Sigmoid colon (tissue), 7 donors: Measurements from ENCODE around the gene GNA12. TPM values are rescaled to one million over a fixed set of nuclear protein-coding genes. Genes with fewer than 3 reads are reported as not detected.

ENCODE experiments used
- DNase-seq: peaks from one replicate; pipeline ENCODE4 v3.0.0-alpha.2; 2019
- H3K27ac ChIP-seq, 4 donors: fragments of 200-600 bp; sonication (generic); one replicate each; pipeline ENCODE4 v1.5.1; 2016 to 2019; ENCODE audit warnings: mild to moderate bottlenecking in 1 of 4
- H3K27me3 ChIP-seq, 3 donors: fragments of 200-600 bp; sonication (generic); one replicate each; pipeline ENCODE4 v1.5.1; 2019; ENCODE audit warnings: mild to moderate bottlenecking in 1 of 3
- H3K36me3 ChIP-seq, 4 donors: fragments of 200-600 bp; sonication (generic); one replicate each; pipeline ENCODE4 v1.5.1; 2016 to 2019
- H3K4me1 ChIP-seq, 4 donors: fragments of 200-600 bp; sonication (generic); one replicate each; pipeline ENCODE4 v1.5.1; 2017 to 2019
- H3K4me3 ChIP-seq, 4 donors: fragments of 200-600 bp; sonication (generic); one replicate each; pipeline ENCODE4 v1.5.1; 2017 to 2019; ENCODE audit warnings: mild to moderate bottlenecking in 2 of 4, moderate library complexity in 1 of 4
- H3K9me3 ChIP-seq, 4 donors: fragments of 200-600 bp in 3 of 4; sonication (generic) in 3 of 4; one replicate each; pipeline versions ENCODE4 v1.5.1 to v1.6.1; 2013 to 2019
- CTCF ChIP-seq, 4 experiments: fragments of 450-650 bp in 3 of 4; fragments of 200-600 bp in 1 of 4; IDR thresholded peaks; one replicate each; pipeline ENCODE4 v1.5.1; 2016 to 2019; ENCODE audit warnings: antibody characterized with exemption in 4 of 4, mild to moderate bottlenecking in 3 of 4, moderate library complexity in 2 of 4
- EP300 ChIP-seq, 4 donors: sonication (generic); formaldehyde crosslinking; IDR thresholded peaks; one replicate each; pipeline ENCODE4 v1.6.1; 2017; ENCODE audit warnings: antibody characterized with exemption in 4 of 4
- POLR2A ChIP-seq, 2 donors: fragments of 450-650 bp; IDR thresholded peaks; one replicate each; pipeline ENCODE4 v1.6.1; 2016; ENCODE audit warnings: antibody characterized with exemption in 2 of 2, mild to moderate bottlenecking in 2 of 2, moderate library complexity in 2 of 2
- POLR2AphosphoS5 ChIP-seq, 4 donors: sonication (generic); formaldehyde crosslinking; IDR thresholded peaks; one replicate each; pipeline ENCODE4 v1.6.1; 2017; ENCODE audit warnings: antibody characterized with exemption in 4 of 4
- WGBS, 2 donors: extraction: QIAGEN DNeasy Blood & Tissue Kit; methylation state at CpG; one replicate each; pipeline ENCODE4 v1.1.7; 2013; 5-methylcytosine and 5-hydroxymethylcytosine counted together
- intact Hi-C: fragments of 100-400 bp; cut with DNase I; formaldehyde crosslinking; loops from one replicate; pipeline ENCODE4 v1.15.1; 2023
- polyA plus RNA-seq, 3 donors: library from polyadenylated mRNA; stranded (reverse); fragments of 200-250 nt; gene quantifications; one replicate each; pipeline ENCODE4 v1.2.3, GENCODE V29; 2013
- total RNA-seq, 4 donors: library from RNA; depleted of rRNA; stranded (reverse); fragments of >200 nt; gene quantifications; one replicate each; pipeline ENCODE4 v1.1.0, GENCODE V29; 2016
- donor health status: healthy with polysubstance abuse.
- donor health status: Bipolar disorder and iron deficiency.
- donor health status: healthy.

Gene GNA12
- total and polyA plus RNA-seq, 7 donors, result 13.2 to 46.5 (median 22.0) TPM

GRCh38 chr7:2691011-2691707 lies 152.9 kb downstream of the GNA12 start:
- no peaks in the 10 kb centered on the region for H3K9me3 ChIP-seq
- peaks cover 0 to 20% (median 18%) of the 10 kb centered on the region in 4 donors for H3K4me1 ChIP-seq
- WGBS, 2 donors, result 42 to 83% methylated on average over 18 of the region's 18 CpGs
- no peak overlapping the region for H3K4me3 ChIP-seq
- no peaks in the 10 kb centered on the region for H3K36me3 ChIP-seq
- peaks cover 15 to 35% (median 25%) of the 10 kb centered on the region in 3 donors for H3K27me3 ChIP-seq
- no peak for DNase-seq
- intact Hi-C loops, result no loop called here
- H3K27ac ChIP-seq, result no peak overlapping the region
- TF ChIP-seq POLR2A (IDR thresholded peaks at IDR 0.05) (no peak), POLR2AphosphoS5 (IDR thresholded peaks at IDR 0.05) (no peak), EP300 (IDR thresholded peaks at IDR 0.05) (no peak), CTCF (IDR thresholded peaks at IDR 0.05) (no peak)

GRCh38 chr7:2689951-2690705 lies 154.0 kb downstream of the GNA12 start:
- intact Hi-C loops, result loop anchor here (10.0 kb wide), 1 partner anchor 235 kb away; no protein-coding TSS in a partner anchor
- no peak overlapping the region for H3K27ac ChIP-seq
- 40 to 68% methylated on average over 23 of the region's 23 CpGs for WGBS, 2 donors
- H3K9me3 ChIP-seq, result no peaks in the 10 kb centered on the region
- H3K27me3 ChIP-seq, result peaks cover 15 to 45% (median 31%) of the 10 kb centered on the region in 3 donors
- TF ChIP-seq POLR2AphosphoS5 (IDR thresholded peaks at IDR 0.05) (no peak), CTCF (IDR thresholded peaks at IDR 0.05) (no peak), POLR2A (IDR thresholded peaks at IDR 0.05) (no peak), EP300 (IDR thresholded peaks at IDR 0.05) (no peak)
- H3K4me3 ChIP-seq, result no peak overlapping the region
- H3K4me1 ChIP-seq, result peaks cover 0 to 20% (median 18%) of the 10 kb centered on the region in 4 donors
- no peaks in the 10 kb centered on the region for H3K36me3 ChIP-seq
- DNase-seq, result no peak

GRCh38 chr7:2689343-2689847 lies 154.7 kb downstream of the GNA12 start:
- Histone ChIP-seq H3K36me3 (no peaks in the 10 kb centered on the region), H3K4me1 (peaks cover 0 to 20% (median 18%) of the 10 kb centered on the region in 4 donors), H3K27ac (no peak overlapping the region), H3K9me3 (no peaks in the 10 kb centered on the region), H3K27me3 (peaks cover 15 to 52% (median 31%) of the 10 kb centered on the region in 3 donors), H3K4me3 (no peak overlapping the region)
- no peak for DNase-seq
- 55 to 66% methylated on average over 16 of the region's 16 CpGs for WGBS, 2 donors
- intact Hi-C loops, result loop anchor here (10.0 kb wide), 1 partner anchor 235 kb away; no protein-coding TSS in a partner anchor
- TF ChIP-seq POLR2A (IDR thresholded peaks at IDR 0.05) (no peak), EP300 (IDR thresholded peaks at IDR 0.05) (no peak), POLR2AphosphoS5 (IDR thresholded peaks at IDR 0.05) (no peak), CTCF (IDR thresholded peaks at IDR 0.05) (no peak)

GRCh38 chr7:2688409-2689342 lies 155.4 kb downstream of the GNA12 start:
- Histone ChIP-seq H3K36me3 (no peaks in the 10 kb centered on the region), H3K4me1 (peaks cover 0 to 20% (median 18%) of the 10 kb centered on the region in 4 donors), H3K9me3 (no peaks in the 10 kb centered on the region), H3K4me3 (peak overlapping the region in 3 of 4 donors; percentile 9 to 31 (median 30)), H3K27me3 (peaks cover 15 to 58% (median 31%) of the 10 kb centered on the region in 3 donors), H3K27ac (no peak overlapping the region)
- no peak for TF ChIP-seq CTCF (IDR thresholded peaks at IDR 0.05)
- TF ChIP-seq EP300 (IDR thresholded peaks at IDR 0.05), result no peak
- no peak for TF ChIP-seq POLR2A (IDR thresholded peaks at IDR 0.05)
- no peak for TF ChIP-seq POLR2AphosphoS5 (IDR thresholded peaks at IDR 0.05)
- intact Hi-C loops, result loop anchor here (10.0 kb wide), 1 partner anchor 234 kb away; no protein-coding TSS in a partner anchor
- 5 to 6% methylated on average over 62 of the region's 62 CpGs for WGBS, 2 donors
- DNase-seq, result no peak
